ENCODE data around the gene COMMD9. TPM values are rescaled to one million over a fixed set of nuclear protein-coding genes. Genes with fewer than 3 reads are reported as not detected.

Gene COMMD9
- total and polyA plus RNA-seq, 10 of the 15 experiments (the other 5 are each of a cell fraction or from before 2014, with no cell fraction given) = 31.4 to 119 (median 56.2) TPM

DNA sequence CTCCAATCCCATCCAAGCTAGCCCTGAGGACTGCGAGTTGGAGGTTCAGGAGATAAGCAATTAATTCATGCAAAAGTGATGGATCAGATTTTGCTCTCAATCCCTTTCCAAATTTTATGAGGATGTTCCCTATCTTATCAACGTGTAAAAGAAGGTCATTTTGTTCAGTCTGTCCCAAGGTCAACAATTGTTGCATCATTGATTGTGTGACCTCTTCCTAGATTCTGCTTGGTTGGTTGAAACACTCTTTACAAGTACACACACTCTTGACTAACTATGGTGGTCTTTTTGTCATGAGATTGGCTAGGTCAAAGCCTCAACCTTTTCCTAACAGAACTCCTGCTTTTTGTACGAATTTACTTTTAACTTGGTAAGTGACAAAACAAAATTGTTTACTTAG lies 41.7 kb downstream of the COMMD9 start:
- Histone ChIP-seq H3K36me3 (ENCODE audit: control insufficient read depth in 2 of 2, insufficient read depth in 2 of 2, low read length in 1 of 2) (no peaks in the 10 kb centered on the region), H3K27ac (ENCODE audit: control insufficient read depth, insufficient read depth) (no peak overlapping the region), H3K79me2 (ENCODE audit: control insufficient read depth, insufficient read depth, low read length) (no peaks in the 10 kb centered on the region), H2AFZ (ENCODE audit: control insufficient read depth, low read depth, low read length) (no peak overlapping the region), H3K4me1 (ENCODE audit: control insufficient read depth, insufficient read depth, low read length) (no peaks in the 10 kb centered on the region), H3K27me3 (replicated peaks in 1 of 2; ENCODE audit: control insufficient read depth in 2 of 2, insufficient read depth in 2 of 2, low read length in 1 of 2) (no peaks in the 10 kb centered on the region; a peak in 1 of 4 replicates), H3K9me3 (replicated peaks; ENCODE audit: control insufficient read depth, insufficient read depth, low read length) (no peaks in the 10 kb centered on the region), H3K4me2 (ENCODE audit: control insufficient read depth, insufficient read depth) (no peak overlapping the region), H3K4me3 (no peak overlapping the region), H4K20me1 (ENCODE audit: control insufficient read depth, insufficient read depth) (no peaks in the 10 kb centered on the region), H3K9ac (ENCODE audit: control insufficient read depth, insufficient read depth, low read length) (no peak overlapping the region)
- ATAC-seq (no peak), DNase-seq (ENCODE audit: low read depth, low spot score) (no peak), FAIRE-seq (no peak)
- SMC1A ChIA-PET (ENCODE audit: uncharacterized antibody, unreplicated experiment) = no interaction called here
- RAD21 ChIA-PET (ENCODE audit: unreplicated experiment) = interaction anchor here (1.5 kb wide), 1 partner anchor 18 kb away, joined by 7 read pairs; no protein-coding TSS in a partner anchor
- POLR2A ChIA-PET = no interaction called here
- in situ Hi-C loops (cut with MboI) = no loop called here
- CTCF ChIA-PET = interaction anchor here (1.3 kb wide), 1 partner anchor 18 kb away, joined by 6 read pairs; no protein-coding TSS in a partner anchor
- intact Hi-C loops (cut with micrococcal nuclease; ENCODE audit: unreplicated experiment) = no loop called here
- BruUV-seq (replicated peaks) = no TSS peak
- WGBS (ENCODE audit: insufficient coverage, insufficient replicate concordance, low lambda C conversion rate, missing lambda C conversion rate) = 0% methylated on average over 3 of the region's 3 CpGs
- TF ChIP-seq RAD21 (IDR thresholded peaks at IDR 0.05; ENCODE audit: insufficient read depth, low read depth, low read length) (no peak), FOXK2 (IDR thresholded peaks at IDR 0.05) (no peak), SPI1 (IDR thresholded peaks at IDR 0.05; ENCODE audit: borderline replicate concordance, insufficient read depth, low read depth, low read length) (no peak), KAT2A (conservative IDR thresholded peaks at IDR 0.05; ENCODE audit: control insufficient read depth, low read depth, low read length) (no peak), ZBED1 (IDR thresholded peaks at IDR 0.05; ENCODE audit: borderline replicate concordance) (no peak), KLF5 (IDR thresholded peaks at IDR 0.05; ENCODE audit: partially characterized antibody) (no peak), TBL1XR1 (IDR thresholded peaks at IDR 0.05; ENCODE audit: low read depth, low read length) (no peak), IRF5 (IDR thresholded peaks at IDR 0.05; ENCODE audit: borderline replicate concordance) (no peak), SIN3A (IDR thresholded peaks at IDR 0.05; ENCODE audit: low read depth, low read length) (no peak)
